ENCODE measurements around the gene STX10.

Gene STX10

GRCh38 chr19:13153569-13154240 is 3.5 kb upstream of the STX10 start:
- H3K4me1 ChIP-seq: peaks cover 0 to 27% (median 23%) of the 10 kb centered on the region in 4 donors
- TF ChIP-seq, protein P1, sequence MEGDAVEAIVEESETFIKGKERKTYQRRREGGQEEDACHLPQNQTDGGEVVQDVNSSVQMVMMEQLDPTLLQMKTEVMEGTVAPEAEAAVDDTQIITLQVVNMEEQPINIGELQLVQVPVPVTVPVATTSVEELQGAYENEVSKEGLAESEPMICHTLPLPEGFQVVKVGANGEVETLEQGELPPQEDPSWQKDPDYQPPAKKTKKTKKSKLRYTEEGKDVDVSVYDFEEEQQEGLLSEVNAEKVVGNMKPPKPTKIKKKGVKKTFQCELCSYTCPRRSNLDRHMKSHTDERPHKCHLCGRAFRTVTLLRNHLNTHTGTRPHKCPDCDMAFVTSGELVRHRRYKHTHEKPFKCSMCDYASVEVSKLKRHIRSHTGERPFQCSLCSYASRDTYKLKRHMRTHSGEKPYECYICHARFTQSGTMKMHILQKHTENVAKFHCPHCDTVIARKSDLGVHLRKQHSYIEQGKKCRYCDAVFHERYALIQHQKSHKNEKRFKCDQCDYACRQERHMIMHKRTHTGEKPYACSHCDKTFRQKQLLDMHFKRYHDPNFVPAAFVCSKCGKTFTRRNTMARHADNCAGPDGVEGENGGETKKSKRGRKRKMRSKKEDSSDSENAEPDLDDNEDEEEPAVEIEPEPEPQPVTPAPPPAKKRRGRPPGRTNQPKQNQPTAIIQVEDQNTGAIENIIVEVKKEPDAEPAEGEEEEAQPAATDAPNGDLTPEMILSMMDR (IDR thresholded peaks at IDR 0.05): no peak
- intact Hi-C loops (cut with DNase I; ENCODE audit: low total_unique reads): loop anchor here (10.0 kb wide), 1 partner anchor 691 kb away; no protein-coding TSS in a partner anchor

GRCh38 chr19:13152974-13153568 is 2.9 kb upstream of the STX10 start:
- intact Hi-C loops (cut with DNase I; ENCODE audit: low total_unique reads): loop anchor here (1.0 to 10.0 kb wide), 2 partner anchors 10 to 692 kb away; no protein-coding TSS in a partner anchor
- peaks cover 0 to 32% (median 27%) of the 10 kb centered on the region in 4 donors for H3K4me1 ChIP-seq

More at GRCh38 chr19:13153569-13154240, 3.5 kb upstream of the STX10 start:
- peak in 1 of 2 donors; percentile 75 for DNase-seq
- Histone ChIP-seq H3K36me3 (no peaks in the 10 kb centered on the region), H3K27me3 (no peaks in the 10 kb centered on the region), H3K27ac (peak overlapping the region; percentile 99), H3K9me3 (no peaks in the 10 kb centered on the region), H3K4me3 (peak overlapping the region; percentile 94 to 98)

DNA sequence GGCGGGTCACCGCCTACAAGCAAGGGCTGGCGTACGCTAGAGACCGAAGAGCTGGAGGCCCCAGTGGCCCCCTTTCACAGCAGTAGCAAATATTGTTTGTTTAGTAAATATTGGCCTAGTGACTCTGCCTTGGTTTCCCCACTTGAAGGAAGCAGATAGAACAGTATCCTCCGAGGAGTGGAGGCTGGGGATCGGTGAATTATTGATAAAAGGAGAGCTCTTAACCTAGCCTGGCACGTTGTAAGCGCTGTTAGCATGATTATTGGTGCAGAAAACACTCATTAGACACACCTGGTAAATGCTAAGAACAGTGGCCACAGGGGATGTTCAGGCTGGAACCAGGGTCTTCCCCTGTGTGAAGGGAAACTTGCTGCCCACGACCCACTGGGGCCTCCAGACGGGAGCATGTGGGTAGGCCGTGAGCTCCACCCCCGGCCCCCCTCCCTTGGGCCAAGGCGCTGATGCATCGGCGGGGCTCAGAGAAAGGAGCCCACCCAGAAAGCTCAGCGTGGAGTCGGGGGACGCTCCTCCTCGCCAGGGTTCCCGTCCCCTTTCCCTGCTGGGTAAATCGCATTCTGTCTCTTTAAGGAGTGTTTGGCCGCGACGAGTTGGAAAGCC is 2.3 kb upstream of the STX10 start:
- no peaks in the 10 kb centered on the region for H3K27me3 ChIP-seq
- peaks cover 0 to 35% (median 27%) of the 10 kb centered on the region in 4 donors for H3K4me1 ChIP-seq
- no peak for DNase-seq
- TF ChIP-seq, protein P1 (IDR thresholded peaks at IDR 0.05): no peak
- no peaks in the 10 kb centered on the region for H3K9me3 ChIP-seq
- peak overlapping the region; percentile 94 to 98 for H3K4me3 ChIP-seq
- no peaks in the 10 kb centered on the region for H3K36me3 ChIP-seq
- intact Hi-C loops (cut with DNase I; ENCODE audit: low total_unique reads): loop anchor here (1.0 to 10.0 kb wide), 2 partner anchors 11 to 692 kb away; no protein-coding TSS in a partner anchor
- H3K27ac ChIP-seq: peak overlapping the region; percentile 99

More at GRCh38 chr19:13152974-13153568, 2.9 kb upstream of the STX10 start:
- TF ChIP-seq, protein P1 (IDR thresholded peaks at IDR 0.05): peak in 1 of 2 experiments; percentile 30
- H3K4me3 ChIP-seq: peak overlapping the region; percentile 94 to 98
- H3K36me3 ChIP-seq: no peaks in the 10 kb centered on the region
- no peaks in the 10 kb centered on the region for H3K9me3 ChIP-seq
- peak; percentile 95 to 97 for DNase-seq
- no peaks in the 10 kb centered on the region for H3K27me3 ChIP-seq
- H3K27ac ChIP-seq: peak overlapping the region; percentile 99

GRCh38 chr19:13151605-13152355 is 1.6 kb upstream of the STX10 start:
- H3K4me1 ChIP-seq: peaks cover 0 to 39% (median 29%) of the 10 kb centered on the region in 4 donors

More at GRCh38 chr19:13151605-13152355, 1.6 kb upstream of the STX10 start:
- no peaks in the 10 kb centered on the region for H3K27me3 ChIP-seq
- TF ChIP-seq, protein P1 (IDR thresholded peaks at IDR 0.05): peak in 1 of 2 experiments; percentile 26
- peak; percentile 96 to 99 for DNase-seq
- peak overlapping the region; percentile 99 for H3K27ac ChIP-seq
- no peaks in the 10 kb centered on the region for H3K9me3 ChIP-seq
- intact Hi-C loops (cut with DNase I; ENCODE audit: low total_unique reads): loop anchor here (1.0 to 10.0 kb wide), 2 partner anchors 12 to 693 kb away; no protein-coding TSS in a partner anchor
- H3K36me3 ChIP-seq: no peaks in the 10 kb centered on the region
- H3K4me3 ChIP-seq: peak overlapping the region; percentile 94 to 98

Measured in tibial artery (tissue), 4 donors.